NCI-H1105 (cell line): Measurements from ENCODE around the gene RAN.
"Not testable (repeated sequence)": the region's sequence is repeated elsewhere in the genome, so short reads cannot be mapped to it uniquely, and the experiment has no call there.

Experiments used
- DNase-seq: peaks from one replicate; lab custom pipeline; 2025; lab: John Stamatoyannopoulos, UW

Gene RAN

GRCh38 chr12:130849561-130850417 is 22.1 kb upstream of the RAN start:
- no peak for DNase-seq

- no peak for DNase-seq
Measured at GRCh38 chr12:130850418-130851021, 21.3 kb upstream of the RAN start.

GRCh38 chr12:130856088-130856487 is 15.8 kb upstream of the RAN start:
- DNase-seq, result no peak

- no peak for DNase-seq
Measured at GRCh38 chr12:130858084-130858483, 13.8 kb upstream of the RAN start.

- DNase-seq, result no peak
Measured at GRCh38 chr12:130859161-130859560, 12.7 kb upstream of the RAN start.

- no peak for DNase-seq
Measured at GRCh38 chr12:130860311-130860710, 11.6 kb upstream of the RAN start.

- DNase-seq, result no peak
Measured at GRCh38 chr12:130862161-130862560, 9.7 kb upstream of the RAN start.

GRCh38 chr12:130862771-130863170 is 9.1 kb upstream of the RAN start:
- not testable (repeated sequence) for DNase-seq

GRCh38 chr12:130863298-130863697 is 8.6 kb upstream of the RAN start:
- DNase-seq, result no peak

- no peak for DNase-seq
Measured at GRCh38 chr12:130868412-130868811, 3.5 kb upstream of the RAN start.

GRCh38 chr12:130870442-130871285 is 1.2 kb upstream of the RAN start:
- no peak for DNase-seq

- peak; percentile 17 for DNase-seq
Measured at GRCh38 chr12:130872179-130873096, 572 bp downstream of the RAN start.

GRCh38 chr12:130873106-130873795 is 1.4 kb downstream of the RAN start:
- DNase-seq, result no peak

- DNase-seq, result no peak
Measured at GRCh38 chr12:130873825-130874224, 2.0 kb downstream of the RAN start.

- DNase-seq, result no peak
Measured at GRCh38 chr12:130874696-130875095, 2.8 kb downstream of the RAN start.

GRCh38 chr12:130875193-130875592 is 3.3 kb downstream of the RAN start:
- DNase-seq, result no peak

- DNase-seq, result not testable (repeated sequence)
Measured at GRCh38 chr12:130875708-130876107, 3.8 kb downstream of the RAN start.

GRCh38 chr12:130876297-130876696 is 4.4 kb downstream of the RAN start:
- DNase-seq, result no peak

- DNase-seq, result no peak
Measured at GRCh38 chr12:130876758-130877157, 4.9 kb downstream of the RAN start.

GRCh38 chr12:130877333-130877732 is 5.5 kb downstream of the RAN start:
- DNase-seq, result no peak
